Stimulated activated CD8-positive, alpha-beta memory T cell treated with anti-CD3 and anti-CD28 coated beads, Interleukin-4, amount 100 ng/mL, for 1 hour (primary cell): Measurements from ENCODE around the gene SS18L1.

ENCODE experiments used
- DNase-seq, 2 donors: peaks; one replicate each; pipeline ENCODE4 v3.0.0-alpha.2; 2020; ENCODE audit warnings: low read depth in 2 of 2, low spot score in 1 of 2

The SS18L1 gene

DNA sequence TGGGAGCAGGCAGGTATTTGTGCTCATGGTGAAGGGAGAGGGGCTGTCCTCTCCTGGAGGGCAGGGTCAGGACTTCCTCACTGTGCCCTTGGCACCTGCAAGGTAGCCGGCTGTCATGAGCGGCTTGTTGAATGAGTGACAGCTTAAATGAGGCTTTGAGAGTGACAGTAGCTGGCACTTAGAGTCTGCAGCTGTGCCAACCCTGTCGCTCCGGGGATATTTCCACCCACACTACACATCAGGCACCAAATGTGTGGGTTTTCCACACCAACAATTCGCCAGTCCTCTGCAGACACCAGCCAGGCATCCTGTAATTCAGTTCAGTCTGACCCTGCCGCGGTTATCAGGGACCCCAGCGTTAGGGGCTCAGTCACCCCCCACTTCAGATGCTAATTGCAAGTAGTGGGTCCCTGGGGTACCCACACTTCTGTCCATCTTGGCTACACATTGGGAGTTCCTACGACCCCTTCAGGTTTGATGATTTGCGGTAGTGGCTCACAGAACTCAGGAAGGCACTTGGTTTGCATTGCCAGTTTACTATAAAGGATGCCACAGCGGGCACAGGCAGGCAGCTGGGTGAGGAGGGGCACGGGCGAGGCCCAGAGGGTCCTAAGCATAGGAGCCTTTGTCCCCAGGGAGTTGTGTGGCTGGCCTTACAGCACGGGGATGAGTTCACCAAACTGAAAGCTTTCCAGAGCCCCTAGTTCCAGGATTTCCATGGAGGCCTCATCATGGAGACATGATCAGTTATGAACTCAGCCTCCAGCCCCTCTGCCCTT, 48.4 kb downstream of the SS18L1 start:
- no peak for DNase-seq

DNA sequence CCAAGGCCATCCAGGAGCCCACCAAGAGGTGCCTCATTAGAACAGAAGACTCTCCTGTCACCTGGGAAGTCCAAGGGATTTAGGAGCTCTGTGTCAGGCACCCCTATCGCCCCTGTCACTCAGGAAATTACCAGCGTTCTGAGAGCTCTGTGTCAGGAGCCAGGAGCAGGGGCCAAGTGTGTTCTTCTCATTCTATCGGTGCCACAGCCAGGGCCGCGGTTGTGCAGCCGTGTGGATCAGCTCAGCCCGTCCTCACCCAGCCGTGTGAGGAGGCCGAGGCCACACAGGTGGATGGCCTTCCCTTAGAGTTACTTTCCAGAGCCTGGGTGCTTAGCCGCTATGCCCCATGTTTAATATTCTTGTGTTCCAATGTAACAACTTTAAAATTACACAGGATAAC, 49.1 kb downstream of the SS18L1 start:
- DNase-seq: no peak

DNA sequence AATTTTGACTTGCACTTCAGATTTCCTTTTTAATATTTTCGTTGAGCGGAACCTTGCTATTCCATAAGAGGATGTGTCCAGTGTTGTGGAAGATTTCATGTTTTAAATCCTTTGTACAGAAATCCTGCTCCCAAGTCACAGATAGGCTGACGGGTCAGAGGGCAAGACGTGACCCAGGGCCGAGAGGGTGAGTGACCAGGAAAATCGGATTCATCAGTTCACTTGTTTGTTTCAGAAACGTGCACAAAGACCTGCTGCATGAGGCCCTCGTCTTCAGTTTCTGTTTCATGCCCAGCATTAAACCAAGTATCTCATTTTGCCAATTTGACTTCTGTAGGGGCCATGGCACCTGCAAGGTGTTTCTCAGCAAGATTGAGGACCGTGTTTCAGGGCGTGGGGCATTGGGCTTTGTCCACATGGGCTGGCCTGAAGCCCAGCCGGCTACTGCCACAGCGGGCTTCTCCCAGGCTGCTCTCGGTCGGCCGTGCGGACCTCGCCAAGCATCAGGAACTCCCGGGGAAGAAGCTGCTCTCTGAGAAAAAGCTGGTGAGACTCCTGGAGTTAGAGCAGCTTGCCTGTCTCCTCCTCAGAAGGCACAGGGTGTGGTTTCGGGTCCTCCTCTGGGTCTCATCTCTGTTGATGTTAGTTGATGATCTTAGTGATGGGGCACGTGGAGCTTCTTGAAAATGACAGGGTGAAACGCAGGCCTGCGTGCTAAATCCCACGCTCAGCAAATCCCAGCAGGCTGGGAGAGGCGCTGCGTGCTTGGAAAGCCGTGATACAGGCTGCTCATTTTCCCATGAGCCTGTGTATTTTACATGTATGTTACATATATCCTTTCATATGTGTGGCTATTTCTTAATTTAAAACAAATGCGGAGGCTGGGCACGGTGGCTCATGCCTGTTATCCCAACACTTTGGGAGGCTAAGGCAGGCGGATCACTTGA, 49.8 kb downstream of the SS18L1 start:
- no peak for DNase-seq

DNA sequence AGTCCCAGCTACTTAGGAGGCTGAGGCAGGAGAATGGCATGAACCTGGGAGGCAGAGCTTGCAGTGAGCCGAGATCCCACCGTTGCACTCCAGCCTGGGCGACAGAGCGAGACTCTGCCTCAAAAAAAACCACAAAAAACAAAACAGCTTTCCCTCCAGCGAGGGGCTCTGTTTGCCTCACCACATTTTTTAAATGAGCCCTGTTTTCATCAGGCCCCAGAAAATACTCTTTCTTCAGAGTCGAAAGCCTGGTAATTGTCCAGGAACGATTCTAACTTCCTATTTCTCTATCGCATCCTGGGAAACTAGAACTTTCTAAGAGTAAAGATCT, 51.5 kb downstream of the SS18L1 start:
- no peak for DNase-seq

DNA sequence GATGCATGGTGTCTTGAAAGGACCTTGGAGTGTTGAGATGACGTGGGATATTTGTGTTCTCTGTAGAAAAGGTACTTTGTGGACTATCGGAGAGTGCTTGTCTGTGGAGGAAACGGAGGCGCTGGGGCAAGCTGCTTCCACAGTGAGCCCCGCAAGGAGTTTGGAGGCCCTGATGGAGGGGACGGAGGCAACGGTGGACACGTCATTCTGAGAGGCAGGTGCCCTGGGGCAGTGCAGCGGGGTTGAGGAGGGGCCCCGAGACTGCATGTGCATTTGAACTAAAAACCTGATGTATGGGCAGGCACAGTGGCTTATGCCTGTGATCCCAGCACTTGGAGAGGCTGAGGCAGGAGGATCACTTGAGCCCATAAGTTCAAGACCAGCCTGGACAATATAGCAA, 52.2 kb downstream of the SS18L1 start:
- DNase-seq: no peak

DNA sequence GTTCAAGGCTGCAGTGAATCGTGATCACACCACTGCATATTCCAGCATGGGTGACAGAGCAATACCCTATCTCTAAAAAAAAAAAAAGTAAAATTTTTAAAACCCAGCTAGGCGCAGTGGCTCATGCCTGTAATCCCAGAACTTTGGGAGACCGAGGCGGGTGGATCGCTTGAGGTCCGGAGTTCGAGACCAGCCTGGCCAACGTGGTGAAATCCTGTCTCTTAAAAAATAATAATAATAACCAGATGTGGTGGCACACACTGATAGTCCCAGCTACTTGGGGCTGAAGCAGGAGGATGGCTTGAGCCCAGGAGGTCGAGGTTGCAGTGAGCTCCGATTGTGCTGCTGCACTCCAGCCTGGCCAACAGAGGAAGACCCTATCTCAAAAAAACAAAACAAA, 52.7 kb downstream of the SS18L1 start:
- no peak for DNase-seq

DNA sequence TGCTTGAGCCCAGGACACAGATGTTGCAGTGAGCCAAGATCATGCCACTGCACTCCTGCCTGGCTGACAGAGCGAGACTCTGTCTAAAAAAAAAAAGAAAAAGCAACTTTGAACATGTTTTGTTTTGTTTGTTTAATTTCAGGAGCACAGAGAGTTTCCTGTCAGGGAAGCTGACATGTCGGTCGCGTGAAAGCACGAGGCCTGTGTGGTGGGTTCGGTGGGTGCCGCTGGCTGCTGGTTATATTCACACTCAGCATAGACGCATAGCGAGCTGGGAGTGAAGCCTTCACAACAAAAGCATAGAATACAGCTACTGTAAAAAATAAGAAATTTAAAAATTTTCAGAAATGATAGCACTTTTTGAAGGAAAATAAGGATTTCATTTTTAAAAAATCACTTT, 53.7 kb downstream of the SS18L1 start:
- DNase-seq: no peak

DNA sequence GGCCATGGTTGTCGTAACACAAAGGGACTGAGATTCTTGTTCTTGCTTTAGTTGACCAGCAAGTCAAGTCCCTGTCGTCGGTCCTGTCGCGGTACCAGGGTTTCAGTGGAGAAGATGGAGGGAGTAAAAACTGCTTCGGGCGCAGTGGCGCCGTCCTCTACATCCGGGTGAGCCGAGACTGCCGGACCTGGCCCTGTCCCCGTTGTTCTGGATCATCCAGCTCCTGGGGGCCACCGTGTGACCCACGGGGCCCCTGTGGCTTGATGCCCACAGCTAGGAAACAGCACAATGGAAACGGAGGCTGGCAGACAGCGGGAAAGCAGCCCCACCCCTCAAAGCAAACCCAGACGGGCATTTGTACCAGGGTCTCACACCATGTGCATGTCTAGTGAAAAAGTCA, 54.2 kb downstream of the SS18L1 start:
- DNase-seq: no peak

DNA sequence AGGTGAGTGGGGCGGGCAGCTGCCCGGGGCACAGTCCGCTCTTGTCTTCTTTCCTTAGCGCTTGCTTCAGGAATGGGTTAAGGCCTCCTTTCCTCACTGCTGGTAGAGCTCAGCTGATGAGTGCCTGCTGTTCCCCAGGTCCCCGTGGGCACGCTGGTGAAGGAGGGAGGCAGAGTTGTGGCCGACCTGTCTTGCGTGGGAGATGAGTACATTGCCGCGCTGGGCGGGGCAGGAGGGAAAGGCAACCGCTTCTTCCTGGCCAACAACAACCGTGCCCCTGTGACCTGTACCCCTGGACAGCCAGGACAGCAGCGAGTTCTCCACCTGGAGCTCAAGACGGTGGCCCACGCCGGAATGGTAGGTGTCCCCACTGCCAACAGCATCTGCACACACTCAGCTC, 54.9 kb downstream of the SS18L1 start:
- no peak for DNase-seq

DNA sequence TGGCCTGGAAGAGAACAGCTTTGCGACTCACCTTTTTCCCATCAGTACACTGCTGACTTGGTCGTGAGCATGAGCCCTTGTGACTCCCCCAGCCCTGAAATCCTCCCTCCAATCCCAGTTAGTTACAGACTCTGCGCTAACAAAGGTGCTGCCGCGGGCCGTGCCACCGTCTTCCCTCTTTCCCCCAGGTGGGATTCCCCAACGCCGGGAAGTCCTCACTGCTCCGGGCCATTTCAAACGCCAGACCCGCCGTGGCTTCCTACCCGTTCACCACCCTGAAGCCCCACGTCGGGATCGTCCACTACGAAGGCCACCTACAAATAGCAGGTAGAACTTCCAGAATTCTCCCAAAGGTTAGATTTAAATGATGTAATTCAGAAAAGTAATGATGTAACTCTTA, 55.4 kb downstream of the SS18L1 start:
- no peak for DNase-seq

DNA sequence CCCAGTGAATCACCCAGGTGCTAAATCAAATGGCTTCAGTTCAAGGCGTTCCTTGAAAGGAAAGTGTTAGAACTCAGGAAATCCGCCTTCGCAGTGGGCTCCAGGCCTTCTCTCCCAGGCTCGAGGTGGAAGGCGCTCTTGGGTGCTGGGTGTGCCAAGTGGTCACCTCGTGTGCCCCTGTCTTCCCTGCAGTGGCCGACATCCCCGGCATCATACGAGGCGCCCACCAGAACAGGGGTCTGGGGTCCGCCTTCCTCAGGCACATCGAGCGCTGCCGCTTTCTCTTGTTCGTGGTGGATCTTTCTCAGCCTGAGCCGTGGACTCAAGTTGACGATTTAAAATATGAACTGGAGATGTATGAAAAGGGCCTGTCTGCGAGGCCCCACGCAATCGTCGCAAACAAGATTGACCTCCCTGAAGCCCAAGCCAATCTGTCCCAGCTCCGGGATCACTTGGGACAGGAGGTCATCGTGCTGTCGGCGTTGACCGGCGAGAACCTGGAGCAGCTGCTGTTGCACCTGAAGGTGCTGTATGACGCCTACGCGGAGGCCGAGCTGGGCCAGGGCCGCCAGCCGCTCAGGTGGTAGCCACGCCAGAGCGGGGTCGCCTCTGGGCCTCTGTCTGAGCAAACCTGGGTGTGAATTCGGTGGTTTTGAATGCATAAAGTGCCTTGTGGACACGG, 57.1 kb downstream of the SS18L1 start:
- DNase-seq: no peak

DNA sequence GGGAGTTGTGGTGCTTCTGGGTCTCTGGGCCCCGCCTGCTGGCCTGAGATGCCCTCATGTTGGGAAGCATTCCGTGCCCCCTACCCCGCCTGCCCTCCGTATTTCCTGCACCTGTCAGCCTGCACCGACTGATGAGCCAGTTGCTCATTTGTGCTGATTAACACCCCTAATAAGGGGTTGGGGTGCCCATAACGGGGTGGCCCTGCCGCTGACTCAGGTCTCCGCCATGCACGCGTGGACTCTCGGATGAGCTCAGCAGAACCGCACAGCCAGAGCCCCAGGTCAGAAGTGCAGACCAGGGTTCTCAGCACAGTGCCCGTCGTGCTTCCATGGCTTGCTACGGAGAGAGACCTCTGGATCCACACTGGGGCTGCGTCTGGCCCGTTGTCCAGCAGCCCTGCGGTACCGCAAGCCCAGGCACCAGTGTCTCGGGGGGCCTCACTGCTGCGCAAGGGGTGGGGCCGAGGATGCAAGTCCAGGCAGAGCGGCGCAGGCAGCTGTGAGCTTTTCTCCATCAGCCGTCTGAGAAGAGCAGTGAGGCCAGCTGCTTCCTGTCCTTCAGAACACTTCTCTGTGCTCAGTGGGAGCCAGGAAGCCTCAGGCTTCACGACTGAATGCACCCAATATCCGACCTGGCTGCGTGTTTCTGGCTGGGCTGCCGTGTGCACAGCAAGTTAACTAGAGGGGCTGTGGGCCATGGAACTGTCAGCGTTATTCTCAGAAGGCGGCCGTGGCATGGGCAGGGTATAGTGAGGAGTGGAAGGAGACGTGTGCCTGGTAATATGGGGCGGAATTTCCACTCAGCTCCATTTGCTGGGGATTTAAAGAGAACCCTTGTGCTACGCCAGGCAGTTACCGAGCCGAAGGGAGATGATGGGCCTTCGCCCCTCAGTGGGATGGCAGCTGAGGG, 57.9 kb downstream of the SS18L1 start:
- DNase-seq: no peak

DNA sequence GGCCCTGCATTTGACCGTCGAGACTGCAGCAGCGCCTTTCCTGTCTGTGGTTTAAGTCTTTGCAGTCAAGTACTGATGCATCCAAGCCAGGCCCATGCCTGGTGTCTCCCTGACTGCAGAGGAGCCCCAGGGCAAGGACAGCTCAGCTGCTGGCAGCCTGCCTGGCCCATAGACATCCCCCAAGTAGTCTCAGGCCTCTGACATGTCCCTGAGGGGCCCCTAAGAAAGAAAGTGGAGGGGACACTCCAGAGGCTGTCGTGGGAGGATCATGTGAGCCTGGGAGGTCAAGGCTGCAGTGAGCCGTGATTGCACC, 58.5 kb downstream of the SS18L1 start:
- DNase-seq: no peak

DNA sequence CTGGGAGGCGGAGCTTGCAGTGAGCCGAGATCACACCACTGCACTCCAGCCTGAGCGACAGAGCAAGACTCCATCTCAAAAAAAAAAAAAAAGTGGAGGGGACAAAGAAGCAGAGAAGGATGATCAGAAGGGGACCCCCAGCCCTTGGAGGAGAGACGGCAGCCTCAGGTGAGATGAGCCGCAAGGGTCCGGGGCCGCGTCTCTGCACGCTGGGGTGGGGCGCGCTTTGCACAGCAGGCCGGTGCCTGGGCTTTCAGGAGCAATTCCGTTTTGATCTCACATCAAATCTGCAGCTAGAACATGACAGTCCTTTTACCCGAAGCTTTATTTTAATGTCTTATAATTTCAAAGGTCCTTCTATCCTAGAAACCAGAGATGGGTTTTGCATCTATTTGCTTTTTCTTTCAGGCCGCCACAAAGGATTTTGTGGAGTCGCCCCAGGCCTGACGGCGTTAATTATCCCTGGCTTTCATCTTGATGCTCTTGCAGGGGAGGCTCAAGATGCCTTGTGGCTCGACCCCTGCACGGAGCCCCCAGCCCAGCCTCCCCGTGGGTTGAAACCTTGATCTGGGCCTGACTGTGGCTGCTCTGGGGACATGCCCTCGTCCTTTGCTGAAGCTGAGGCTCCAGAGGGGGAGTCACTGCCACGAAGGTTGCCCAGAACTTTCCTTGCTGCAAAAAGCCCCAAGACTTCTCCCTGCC, 59.3 kb downstream of the SS18L1 start:
- no peak for DNase-seq

DNA sequence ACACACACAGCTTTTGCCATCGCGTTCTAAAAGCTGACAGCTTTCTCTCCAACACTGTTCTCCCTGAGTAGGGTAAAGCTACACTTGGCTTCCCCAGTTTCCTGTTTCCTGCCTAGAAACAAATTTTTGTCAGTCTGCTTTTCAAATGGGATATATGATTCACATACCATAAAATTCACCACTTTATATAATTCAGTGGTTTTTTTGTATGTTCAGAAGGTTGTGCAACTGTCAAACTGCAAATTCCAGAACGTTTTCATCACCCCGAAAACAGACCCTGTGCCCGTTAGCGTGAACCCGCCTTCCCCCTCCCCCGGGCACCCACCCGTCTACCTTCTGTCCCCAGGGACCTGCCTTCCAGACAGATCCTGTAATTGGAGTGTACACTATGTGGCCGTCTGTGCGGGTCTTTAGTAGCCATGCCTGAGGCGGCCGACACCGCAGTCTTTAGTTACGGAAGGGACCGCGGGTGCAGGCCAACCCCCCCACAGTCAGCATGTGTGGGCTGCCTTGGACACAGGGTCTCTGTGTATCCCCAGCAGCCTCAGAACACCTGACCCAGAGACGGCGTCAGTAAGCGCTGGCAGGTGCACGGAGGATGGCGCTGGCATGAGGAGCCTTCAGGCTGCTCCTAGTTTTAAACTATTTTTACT, 59.9 kb downstream of the SS18L1 start:
- DNase-seq: no peak

DNA sequence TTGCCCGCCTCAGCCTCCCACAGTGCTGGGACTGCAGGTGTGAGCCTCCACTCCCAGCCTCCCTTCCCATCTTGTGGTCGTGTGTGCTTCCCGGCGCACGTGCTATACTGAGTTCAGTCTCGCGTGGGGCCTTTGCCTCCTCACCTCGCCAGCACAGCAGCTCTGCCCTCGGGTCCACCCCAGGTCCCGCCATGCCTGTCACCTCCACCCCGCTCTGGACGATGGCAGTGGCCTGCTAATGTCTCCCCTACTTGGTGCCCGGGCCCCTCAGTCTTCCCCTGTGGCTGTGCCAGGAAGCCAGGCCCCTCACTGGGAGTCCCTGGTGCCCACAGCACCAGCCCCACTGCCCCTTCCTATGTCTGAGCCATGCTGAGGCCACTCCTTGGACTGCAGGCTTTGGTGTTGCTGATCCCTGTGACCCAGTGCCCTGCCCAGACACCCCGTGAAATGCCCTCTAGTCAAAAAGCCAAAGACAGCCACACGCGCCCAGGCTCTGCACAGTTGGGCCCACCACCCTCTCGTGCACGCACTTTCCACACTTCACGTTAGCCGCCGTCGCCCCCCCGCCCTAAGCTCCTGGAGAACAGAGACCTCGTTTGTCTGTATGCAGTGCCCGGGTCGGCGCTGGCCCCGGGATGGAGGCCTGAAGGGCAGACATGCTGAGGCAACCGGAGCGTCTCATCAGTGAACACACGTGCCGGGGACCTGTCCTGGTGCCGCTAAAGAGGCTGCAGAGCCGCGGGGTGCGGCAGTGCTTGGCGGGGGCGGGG, 62.2 kb downstream of the SS18L1 start:
- DNase-seq: no peak

DNA sequence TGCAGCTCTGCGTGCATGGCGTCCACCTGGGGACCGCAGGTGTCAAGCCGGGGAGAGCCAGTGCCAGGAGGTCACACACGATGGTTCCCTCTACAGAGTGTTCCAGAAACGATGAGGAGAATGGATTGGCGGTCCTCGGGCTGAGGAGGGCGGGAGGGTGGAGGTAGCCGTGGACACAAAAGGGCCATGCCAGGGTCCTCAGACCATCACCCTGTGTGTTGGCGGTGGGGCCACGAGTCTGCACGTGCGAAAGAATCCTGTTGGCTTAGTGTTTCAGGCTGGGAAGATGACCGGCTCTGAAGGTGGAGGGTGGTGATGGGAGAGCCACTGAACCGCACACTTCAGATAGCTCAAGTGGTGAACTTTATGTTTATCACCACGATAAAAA, 62.8 kb downstream of the SS18L1 start:
- no peak for DNase-seq

DNA sequence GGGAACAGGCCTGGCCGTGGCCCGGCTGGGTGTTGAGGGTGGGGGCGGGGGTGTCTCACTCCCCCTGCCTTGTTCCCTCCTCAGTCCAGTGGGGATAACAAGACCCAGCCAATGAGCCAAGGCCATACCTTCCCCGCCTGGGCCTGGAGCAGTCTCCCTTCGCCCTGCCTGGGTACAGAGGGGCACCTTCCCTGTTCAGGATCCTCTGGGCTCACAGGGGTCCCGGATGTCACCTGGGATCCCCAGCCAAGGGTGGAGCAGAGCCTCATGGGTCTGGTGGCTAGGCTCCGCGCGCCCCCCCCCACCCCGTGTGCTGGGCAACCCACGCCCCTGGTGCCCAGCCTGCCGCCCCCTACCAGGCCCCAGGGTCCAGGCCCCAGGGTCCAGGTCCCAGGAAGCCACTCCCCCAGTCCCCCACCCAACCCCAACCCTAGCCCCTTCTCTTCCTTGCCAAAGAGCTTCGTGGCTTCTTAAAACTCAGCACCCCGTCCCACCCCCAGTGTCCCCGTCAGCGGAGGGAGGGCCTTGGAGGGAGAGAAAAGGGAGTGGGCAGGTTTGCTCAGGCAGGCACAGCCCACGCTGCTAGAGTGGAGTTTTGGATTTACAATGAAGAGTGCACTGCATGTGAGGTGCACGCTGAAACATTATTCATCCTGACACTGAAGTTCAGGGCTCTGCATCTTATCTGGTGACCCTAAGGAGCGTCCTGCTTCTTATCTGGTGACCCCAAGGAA, 64.7 kb downstream of the SS18L1 start:
- DNase-seq: no peak
